HepG2 (cell line): ENCODE results near the gene FAAP20. TPM values are rescaled to one million over a fixed set of nuclear protein-coding genes. Genes with fewer than 3 reads are reported as not detected.

ENCODE experiments used
- ATAC-seq: fragments of 200-7000 bp; cut with Tn5 transposase; 3 replicates; pipeline ENCODE4 v1.9.1; 2020; ENCODE audit warnings: mild to moderate bottlenecking, moderate library complexity
- BruUV-seq: library from RNA; stranded (reverse); fragments of 400-500 nt; replicated peaks from 2 replicates; lab custom pipeline; 2021; lab: Mats Ljungman, UMichigan
- CTCF ChIA-PET: fragments of 300-600 bp; formaldehyde crosslinking; extraction: SDS; loops from one replicate; lab custom pipeline; 2021; ENCODE audit warnings: low total read pairs, inconsistent platforms, low intra/inter-chr PET ratio; lab: Yijun Ruan, JAX
- POLR2A ChIA-PET: fragments of 350-600 bp; sonication (Branson Sonifier 250); formaldehyde crosslinking; loops from one replicate; lab custom pipeline; 2020; ENCODE audit warnings: antibody characterized with exemption, inconsistent platforms; lab: Yijun Ruan, JAX
- DNase-seq: peaks from one replicate; pipeline ENCODE4 v3.0.0-alpha.2; 2015; ENCODE audit warnings: low spot score
- FAIRE-seq: peaks from 3 replicates; lab custom pipeline; 2011; peaks lifted over from hg19 to GRCh38; lab: Jason Lieb, UNC
- H2AFZ ChIP-seq: one replicate; pipeline ENCODE4 v1.6.1; 2011; ENCODE audit warnings: low read length, inconsistent platforms
- H3K27ac ChIP-seq: fragments of 300-600 bp; 3 replicates; pipeline ENCODE4 v1.8.0; 2011; ENCODE audit warnings: mixed run types, mild to moderate bottlenecking, mixed read lengths, low read length, inconsistent platforms; ENCODE audit not compliant: insufficient read depth; ENCODE audit errors: extremely low read length
- H3K27me3 ChIP-seq, 2 experiments: fragments of 200-600 bp in 1 of 2; 2 replicates in 1 of 2; 3 replicates in 1 of 2; pipeline versions ENCODE4 v1.6.0 to v1.8.0; 2011; ENCODE audit warnings: low read length in 2 of 2, mild to moderate bottlenecking in 2 of 2, moderate library complexity in 2 of 2, inconsistent platforms in 1 of 2; ENCODE audit not compliant: insufficient read depth in 2 of 2, control insufficient read depth in 1 of 2
- H3K36me3 ChIP-seq, 2 experiments: fragments of 200-600 bp in 1 of 2; replicated peaks in 1 of 2; 2 replicates in 1 of 2; 3 replicates in 1 of 2; pipeline versions ENCODE4 v1.5.1 to v1.8.0; 2011; ENCODE audit warnings: low read length in 2 of 2, inconsistent platforms in 1 of 2; ENCODE audit not compliant: insufficient read depth in 2 of 2, control insufficient read depth in 1 of 2
- H3K4me1 ChIP-seq: 2 replicates; pipeline ENCODE4 v1.5.1; 2012; ENCODE audit warnings: low read length, inconsistent platforms; ENCODE audit not compliant: insufficient read depth
- H3K4me2 ChIP-seq: 2 replicates; pipeline ENCODE4 v1.6.0; 2011; ENCODE audit warnings: low read depth, low read length, inconsistent platforms
- H3K4me3 ChIP-seq, 3 experiments: fragments of 200-600 bp in 1 of 3; sonication (generic), shearing (Covaris generic) in 1 of 3; replicated peaks in 1 of 3; 2 replicates each; pipeline ENCODE4 v1.5.1; 2011 to 2016; ENCODE audit warnings: low read length in 3 of 3, inconsistent platforms in 2 of 3, low read depth in 2 of 3, mild to moderate bottlenecking in 2 of 3, control low read depth in 1 of 3, mixed read lengths in 1 of 3; ENCODE audit not compliant: insufficient read depth in 1 of 3
- H3K79me2 ChIP-seq: one replicate; pipeline ENCODE4 v1.6.1; 2011; ENCODE audit warnings: low read length, inconsistent platforms; ENCODE audit not compliant: insufficient read depth
- H3K9ac ChIP-seq: 2 replicates; pipeline ENCODE4 v1.6.0; 2011; ENCODE audit warnings: mild to moderate bottlenecking, low read depth, low read length, inconsistent platforms; ENCODE audit not compliant: insufficient read depth
- H3K9me3 ChIP-seq: 2 replicates; pipeline ENCODE4 v1.5.1; 2012; ENCODE audit warnings: mild to moderate bottlenecking, low read length
- H4K20me1 ChIP-seq: 2 replicates; pipeline ENCODE4 v1.6.0; 2011; ENCODE audit warnings: inconsistent platforms, mild to moderate bottlenecking, low read length, moderate library complexity; ENCODE audit not compliant: insufficient read depth
- FOXM1 ChIP-seq: sonication (generic); formaldehyde crosslinking; IDR thresholded peaks from 2 replicates; pipeline ENCODE4 v1.5.0; 2020; ENCODE audit warnings: missing genetic modification reagents
- MBD4 ChIP-seq: IDR thresholded peaks from 2 replicates; pipeline ENCODE4 v1.6.1; 2012; ENCODE audit warnings: low read length, inconsistent platforms, borderline replicate concordance
- NR2F6 ChIP-seq, 2 experiments: IDR thresholded peaks; 2 replicates each; pipeline ENCODE4 v1.6.1; 2016; ENCODE audit warnings: antibody characterized with exemption in 1 of 2, mild to moderate bottlenecking in 1 of 2
- NRL ChIP-seq: sonication (generic); formaldehyde crosslinking; IDR thresholded peaks from 2 replicates; pipeline ENCODE4 v1.5.0; 2020; ENCODE audit warnings: missing genetic modification reagents, mild to moderate bottlenecking, moderate library complexity, borderline replicate concordance
- SUZ12 ChIP-seq: fragments of 150-350 bp; IDR thresholded peaks from 2 replicates; pipeline ENCODE4 v1.6.1; 2014; ENCODE audit warnings: low read depth, low read length
- ZC3H4 ChIP-seq: sonication (generic); formaldehyde crosslinking; IDR thresholded peaks from 2 replicates; pipeline ENCODE4 v1.4.0; 2020; ENCODE audit warnings: missing genetic modification reagents, borderline replicate concordance
- ZNF543 ChIP-seq: sonication (generic); formaldehyde crosslinking; IDR thresholded peaks from 2 replicates; pipeline ENCODE4 v1.4.0; 2020; ENCODE audit warnings: mild to moderate bottlenecking, missing genetic modification reagents
- ZNF629 ChIP-seq: sonication (generic); formaldehyde crosslinking; conservative IDR thresholded peaks from 2 replicates; pipeline ENCODE4 v1.5.0; 2020; ENCODE audit warnings: missing genetic modification reagents
- ZNF713 ChIP-seq: sonication (generic); formaldehyde crosslinking; IDR thresholded peaks from 2 replicates; pipeline ENCODE4 v1.4.0; 2020; ENCODE audit warnings: mild to moderate bottlenecking, missing genetic modification reagents
- ZSCAN30 ChIP-seq: sonication (generic); formaldehyde crosslinking; IDR thresholded peaks from 2 replicates; pipeline ENCODE4 v1.5.0; 2020; ENCODE audit warnings: mild to moderate bottlenecking, missing genetic modification reagents
- WGBS: methylation state at CpG from one replicate; pipeline ENCODE4 v1.1.6; 2017; ENCODE audit warnings: low lambda C conversion rate; 5-methylcytosine and 5-hydroxymethylcytosine counted together
- in situ Hi-C: cut with HindIII; loops from 2 replicates; pipeline ENCODE4 v1.10.0; 2017; ENCODE audit warnings: low pct_unique_long_range_greater_than_20kb; ENCODE audit not compliant: extremely low pct_ligation_motif_present
- intact Hi-C: fragments of 100-400 bp; cut with micrococcal nuclease; formaldehyde crosslinking; loops from one replicate; pipeline ENCODE4 v1.10.0; 2022; ENCODE audit not compliant: unreplicated experiment
- polyA plus RNA-seq, 8 experiments: library from polyadenylated mRNA; depleted of rRNA in 3 of 8; stranded (reverse) in 7 of 8; unstranded in 1 of 8; fragments of >200 nt; fragmentation: Illumina TruSeq in 4 of 8; extraction: Trizol in 4 of 8; gene quantifications; 2 replicates each; pipeline versions ENCODE4 v1.2.1 to v1.2.3, GENCODE V29; 2011 to 2016; ENCODE audit warnings: low read depth in 4 of 8, missing spikeins in 1 of 8, mixed read lengths in 1 of 8; ENCODE audit not compliant: insufficient read depth in 1 of 8
- total RNA-seq, 5 experiments: library from RNA; depleted of rRNA; stranded (reverse); fragments of >200 nt; fragmentation: Illumina TruSeq; extraction: Trizol; gene quantifications; 2 replicates each; pipeline ENCODE4 v1.2.3, GENCODE V29; 2016; ENCODE audit warnings: low read depth in 1 of 5

The FAAP20 gene
- total and polyA plus RNA-seq, 2 of the 13 experiments (the other 11 are each of a cell fraction or from before 2014, with no cell fraction given), result 9.6 to 10.8 TPM

- POLR2A ChIA-PET, result no interaction called here
- Histone ChIP-seq H3K79me2 (peaks cover 7% of the 10 kb centered on the region), H3K4me1 (no peaks in the 10 kb centered on the region), H3K36me3 (peaks cover 33 to 69% of the 10 kb centered on the region in 2 experiments), H3K9me3 (no peaks in the 10 kb centered on the region), H3K27ac (no peak overlapping the region), H3K9ac (no peak overlapping the region), H3K4me2 (no peak overlapping the region), H3K27me3 (no peaks in the 10 kb centered on the region), H2AFZ (no peak overlapping the region), H3K4me3 (no peak overlapping the region), H4K20me1 (peaks cover 5% of the 10 kb centered on the region; the same call in 1 of the 2 replicates)
- DNase-seq, result no peak
- intact Hi-C loops (no loop called here), in situ Hi-C loops (no loop called here)
- FAIRE-seq, result no peak
- ATAC-seq, result no peak
- TF ChIP-seq FOXM1 (CRISPR knock-in tag) (no peak), ZSCAN30 (CRISPR knock-in tag) (no peak), NRL (CRISPR knock-in tag) (no peak), ZNF543 (CRISPR knock-in tag) (no peak)
- no TSS peak for BruUV-seq
- 97% methylated on average over 16 of the region's 16 CpGs for WGBS
- CTCF ChIA-PET, result no interaction called here
Observed at GRCh38 chr1:2158272-2158671, 36.3 kb downstream of the FAAP20 start.

- POLR2A ChIA-PET, result no interaction called here
- Histone ChIP-seq H3K4me1 (no peaks in the 10 kb centered on the region), H3K36me3 (peaks cover 34 to 70% of the 10 kb centered on the region in 2 experiments), H3K4me3 (no peak overlapping the region), H2AFZ (no peak overlapping the region), H4K20me1 (peaks cover 3% of the 10 kb centered on the region; the same call in 1 of the 2 replicates), H3K79me2 (peaks cover 7% of the 10 kb centered on the region)
- 100% methylated on average over 19 of the region's 19 CpGs for whole genome bisulfite sequencing
- ATAC-seq (no peak), DNase-seq (no peak)
- in situ Hi-C loops, result no loop called here
- CTCF ChIA-PET, result no interaction called here
- no TSS peak for BruUV-seq
- TF ChIP-seq MBD4 (no peak), NR2F6 (IDR thresholded peaks at IDR 0.05) (no peak), NR2F6 (CRISPR knock-in tag; IDR thresholded peaks at IDR 0.05) (no peak), ZNF713 (CRISPR knock-in tag) (no peak), SUZ12 (no peak), ZC3H4 (CRISPR knock-in tag) (no peak), ZNF629 (CRISPR knock-in tag) (no peak)
- TF ChIP-seq, all 625 proteins: peak for 0
- Histone ChIP-seq H3K27me3 (no peaks in the 10 kb centered on the region), H3K27ac (no peak overlapping the region), H3K9me3 (no peaks in the 10 kb centered on the region), H3K4me2 (no peak overlapping the region), H3K9ac (no peak overlapping the region)
- no peak for FAIRE-seq
- intact Hi-C loops, result no loop called here
Observed at GRCh38 chr1:2157856-2158255, 36.7 kb downstream of the FAAP20 start.
